ENCODE data around the gene LENG1.

DNA sequence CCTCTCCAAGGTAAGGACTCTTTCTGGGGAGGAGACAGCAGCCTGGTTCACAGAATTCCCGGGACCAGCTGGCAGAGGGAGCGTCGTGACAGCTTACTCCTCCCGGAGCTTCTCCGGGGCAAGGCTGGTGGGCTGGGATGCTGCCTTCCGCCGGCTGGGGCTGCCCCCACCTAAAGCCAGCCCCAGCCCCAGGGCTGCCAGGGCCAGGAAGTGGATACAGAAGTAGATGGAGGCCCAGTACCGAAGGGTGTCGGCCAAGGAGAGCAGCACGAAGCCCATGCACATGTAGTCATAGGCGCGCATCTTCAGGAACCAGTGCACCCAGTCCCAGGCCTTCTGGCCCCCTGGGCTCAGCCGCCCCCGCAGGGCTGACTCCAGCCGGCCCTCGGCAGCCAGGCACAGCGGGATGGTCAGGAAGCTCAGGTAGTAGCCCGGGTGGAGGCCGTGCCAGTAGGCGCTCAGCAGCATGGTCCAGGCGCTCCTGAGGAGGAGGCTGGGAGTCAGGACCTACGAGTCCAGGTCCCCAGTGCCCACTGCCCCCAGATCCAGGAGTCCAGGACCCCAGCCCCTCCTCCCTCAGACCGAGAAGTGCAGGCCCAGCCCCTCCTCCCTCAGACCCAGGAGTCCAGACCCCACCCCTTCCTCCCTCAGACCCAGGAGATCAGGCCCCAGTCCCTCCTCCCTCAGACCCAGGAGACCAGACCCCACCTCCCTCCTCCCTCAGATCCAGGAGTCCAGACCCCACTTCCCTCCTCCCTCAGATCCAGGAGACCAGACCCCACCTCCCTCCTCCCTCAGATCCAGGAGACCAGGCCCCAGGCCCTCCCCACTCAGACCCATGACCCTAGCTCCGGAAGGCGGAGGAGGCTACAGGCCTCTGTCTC is 14.7 kb upstream of the LENG1 start:
- TF ChIP-seq ZNF121 (tag by site-specific recombination; IDR thresholded peaks at IDR 0.05) = no peak
- TF ChIP-seq, protein P1, sequence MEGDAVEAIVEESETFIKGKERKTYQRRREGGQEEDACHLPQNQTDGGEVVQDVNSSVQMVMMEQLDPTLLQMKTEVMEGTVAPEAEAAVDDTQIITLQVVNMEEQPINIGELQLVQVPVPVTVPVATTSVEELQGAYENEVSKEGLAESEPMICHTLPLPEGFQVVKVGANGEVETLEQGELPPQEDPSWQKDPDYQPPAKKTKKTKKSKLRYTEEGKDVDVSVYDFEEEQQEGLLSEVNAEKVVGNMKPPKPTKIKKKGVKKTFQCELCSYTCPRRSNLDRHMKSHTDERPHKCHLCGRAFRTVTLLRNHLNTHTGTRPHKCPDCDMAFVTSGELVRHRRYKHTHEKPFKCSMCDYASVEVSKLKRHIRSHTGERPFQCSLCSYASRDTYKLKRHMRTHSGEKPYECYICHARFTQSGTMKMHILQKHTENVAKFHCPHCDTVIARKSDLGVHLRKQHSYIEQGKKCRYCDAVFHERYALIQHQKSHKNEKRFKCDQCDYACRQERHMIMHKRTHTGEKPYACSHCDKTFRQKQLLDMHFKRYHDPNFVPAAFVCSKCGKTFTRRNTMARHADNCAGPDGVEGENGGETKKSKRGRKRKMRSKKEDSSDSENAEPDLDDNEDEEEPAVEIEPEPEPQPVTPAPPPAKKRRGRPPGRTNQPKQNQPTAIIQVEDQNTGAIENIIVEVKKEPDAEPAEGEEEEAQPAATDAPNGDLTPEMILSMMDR (tag by site-specific recombination; IDR thresholded peaks at IDR 0.05) = no peak
- no peak for TF ChIP-seq BCL11A (tag by site-specific recombination; IDR thresholded peaks at IDR 0.05; ENCODE audit: low read depth)
- TF ChIP-seq ZNF324 (tag by site-specific recombination; IDR thresholded peaks at IDR 0.05) = no peak
